GM19240 (cell line): ENCODE data around the gene SRCAP.
A peak's percentile ranks its signal among the peaks of the same experiment; 100 is the strongest.
"Not testable (repeated sequence)": the region's sequence is repeated elsewhere in the genome, so short reads cannot be mapped to it uniquely, and the experiment has no call there.

Source experiments
- DNase-seq: peaks from one replicate; pipeline ENCODE4 v3.0.0; 2011; ENCODE audit warnings: low spot score; ENCODE audit not compliant: insufficient read length

SRCAP gene

DNA sequence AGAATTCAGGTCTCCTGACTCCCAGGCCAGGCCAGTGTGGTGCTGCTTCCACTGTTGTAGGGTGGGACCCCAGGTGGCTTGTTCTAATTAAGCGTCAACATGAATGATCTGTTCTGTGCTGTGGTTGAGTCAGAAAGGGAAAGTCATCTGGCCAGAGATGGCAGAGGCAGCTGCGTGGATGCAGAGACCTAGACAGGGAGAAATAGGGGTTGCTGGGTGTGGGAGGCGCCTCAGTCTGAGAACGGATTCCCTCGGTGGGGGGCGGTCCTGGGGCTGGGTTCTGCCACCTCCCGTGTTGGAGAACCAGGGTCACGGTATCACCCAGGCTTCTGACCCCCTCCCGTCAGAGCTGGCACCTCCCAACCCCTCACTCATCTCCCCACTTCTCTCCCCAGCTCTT, 35.2 kb upstream of the SRCAP start:
- DNase-seq = no peak

DNA sequence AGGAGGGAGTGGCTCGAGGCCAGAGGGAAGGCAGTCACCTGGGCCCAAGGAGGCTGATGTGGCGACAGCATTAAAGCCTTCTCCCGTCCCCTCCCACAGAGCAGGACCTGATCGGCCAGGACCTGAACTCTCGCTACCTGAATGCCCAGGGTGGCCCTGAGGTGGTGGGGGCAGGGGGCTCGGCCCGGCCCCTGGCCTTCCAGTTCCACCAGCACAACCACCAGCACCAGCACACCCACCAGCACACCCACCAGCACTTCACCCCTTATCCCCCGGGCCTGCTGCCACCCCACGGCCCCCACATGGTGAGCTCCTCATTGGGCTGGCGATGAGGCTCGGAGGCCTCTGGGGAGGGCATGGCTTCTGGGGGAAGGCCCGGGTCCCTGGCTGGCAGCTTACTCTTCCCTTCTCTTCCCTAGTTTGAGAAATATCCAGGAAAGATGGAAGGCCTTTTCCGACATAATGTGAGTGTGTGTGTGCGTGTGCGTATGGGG, 34.3 kb upstream of the SRCAP start:
- no peak for DNase-seq

DNA sequence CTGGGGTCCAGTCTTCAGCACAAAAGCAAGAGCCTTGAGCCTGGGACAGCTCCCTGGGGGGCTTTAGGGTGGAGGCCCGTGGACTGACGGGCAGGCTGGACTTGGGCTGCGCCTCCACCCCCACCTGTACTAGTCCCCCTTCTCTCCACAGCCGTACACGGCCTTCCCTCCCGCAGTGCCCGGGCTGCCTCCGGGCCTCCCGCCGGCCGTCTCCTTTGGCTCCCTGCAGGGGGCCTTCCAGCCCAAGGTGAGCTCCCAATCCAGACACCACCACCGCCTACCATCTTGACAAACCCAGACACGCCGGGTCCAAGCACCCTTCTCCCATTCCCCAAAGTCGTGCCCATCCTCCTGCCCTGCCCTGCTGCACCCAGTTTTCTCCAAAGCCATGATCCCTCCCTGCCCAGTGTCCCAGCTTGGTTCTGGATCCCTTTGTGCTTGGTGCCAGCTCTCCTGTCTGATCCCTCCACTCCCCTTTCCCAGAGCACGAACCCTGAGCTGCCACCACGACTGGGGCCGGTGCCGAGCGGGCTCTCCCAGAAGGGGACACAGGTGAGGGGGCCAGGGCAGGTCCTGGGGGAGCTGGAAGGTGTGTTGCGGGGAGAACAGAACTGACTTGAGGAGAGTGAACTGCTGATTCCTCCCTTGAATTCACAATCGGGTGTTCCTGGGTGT, 33.7 kb upstream of the SRCAP start:
- DNase-seq = no peak

DNA sequence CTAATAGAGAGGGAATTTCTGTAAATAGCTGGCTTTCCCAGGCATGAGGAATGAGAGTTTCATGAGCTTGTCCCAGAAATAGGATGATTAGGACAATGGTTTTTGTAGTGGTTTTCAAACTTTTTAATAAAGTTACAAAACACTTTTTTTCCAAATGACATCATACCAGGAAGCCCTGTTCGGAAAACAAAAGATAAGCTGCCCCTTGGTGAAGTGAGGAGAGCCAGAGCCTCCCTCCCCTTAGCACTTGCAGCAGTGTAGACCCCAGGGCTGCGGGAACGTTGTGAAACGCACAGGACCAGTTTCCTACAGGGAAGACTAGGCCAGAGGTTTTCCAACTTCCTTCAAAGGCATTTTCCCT, 33.2 kb upstream of the SRCAP start:
- no peak for DNase-seq

DNA sequence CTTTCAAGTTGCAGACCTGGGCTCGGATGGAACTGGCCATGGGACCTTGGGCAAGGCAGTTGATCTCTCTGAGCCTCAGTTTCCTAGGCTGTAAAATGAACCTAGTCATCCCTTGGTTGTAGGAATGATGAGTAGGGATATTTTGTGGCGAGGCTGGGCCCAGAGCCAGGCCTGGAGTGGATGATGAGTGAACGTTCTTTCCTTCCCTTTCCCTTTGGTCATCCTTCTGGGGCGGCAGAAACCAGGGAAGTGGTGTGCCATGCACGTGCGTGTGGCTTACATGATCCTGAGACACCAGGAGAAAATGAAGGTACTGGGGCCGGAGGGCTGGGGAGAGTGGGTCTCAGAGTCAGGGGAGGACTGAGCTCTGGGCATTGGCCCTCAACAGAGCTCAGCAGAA, 32.3 kb upstream of the SRCAP start:
- DNase-seq = no peak

DNA sequence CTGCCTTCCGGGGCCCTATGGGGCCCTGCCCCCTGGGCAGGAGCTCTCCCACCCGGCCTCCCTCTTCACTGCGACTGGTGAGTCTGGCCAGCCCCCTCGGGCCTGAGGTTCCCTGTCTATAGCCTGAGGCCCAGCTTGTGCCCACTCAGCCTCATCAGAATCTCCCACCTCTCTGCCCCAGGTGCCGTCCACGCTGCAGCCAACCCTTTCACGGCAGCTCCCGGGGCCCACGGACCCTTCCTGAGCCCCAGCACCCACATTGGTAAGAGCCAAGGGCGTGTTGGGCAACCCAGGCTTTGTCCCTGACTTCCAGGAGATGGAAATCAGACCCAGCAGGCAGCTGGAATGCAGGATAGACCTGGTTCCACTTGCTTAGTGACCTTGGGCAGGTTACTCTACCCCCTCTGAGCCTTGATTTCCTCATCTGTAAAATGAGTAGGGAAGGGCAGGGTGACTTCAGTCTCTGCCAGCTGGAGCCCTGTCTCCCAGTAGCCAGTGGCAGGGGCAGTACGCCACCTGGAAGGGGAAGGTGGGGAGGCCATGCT, 31.5 kb upstream of the SRCAP start:
- DNase-seq = no peak

DNA sequence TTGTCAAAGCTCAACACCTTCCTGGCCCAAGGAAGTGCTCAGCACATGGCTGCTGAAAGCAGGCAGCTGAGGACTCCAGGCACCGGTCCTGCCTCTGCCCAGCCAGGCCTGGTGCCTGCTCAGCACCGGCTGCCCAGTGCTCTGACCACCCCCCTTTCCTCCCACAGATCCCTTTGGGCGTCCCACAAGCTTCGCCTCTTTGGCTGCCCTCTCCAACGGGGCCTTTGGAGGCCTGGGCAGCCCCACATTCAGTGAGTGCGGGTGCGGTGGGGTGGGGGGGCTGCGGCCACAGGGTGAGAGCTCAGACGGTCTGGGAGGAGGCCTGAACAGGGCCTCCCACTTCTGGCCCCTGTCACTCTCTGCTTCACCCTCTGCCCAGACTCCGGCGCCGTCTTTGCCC, 30.6 kb upstream of the SRCAP start:
- DNase-seq = no peak

DNA sequence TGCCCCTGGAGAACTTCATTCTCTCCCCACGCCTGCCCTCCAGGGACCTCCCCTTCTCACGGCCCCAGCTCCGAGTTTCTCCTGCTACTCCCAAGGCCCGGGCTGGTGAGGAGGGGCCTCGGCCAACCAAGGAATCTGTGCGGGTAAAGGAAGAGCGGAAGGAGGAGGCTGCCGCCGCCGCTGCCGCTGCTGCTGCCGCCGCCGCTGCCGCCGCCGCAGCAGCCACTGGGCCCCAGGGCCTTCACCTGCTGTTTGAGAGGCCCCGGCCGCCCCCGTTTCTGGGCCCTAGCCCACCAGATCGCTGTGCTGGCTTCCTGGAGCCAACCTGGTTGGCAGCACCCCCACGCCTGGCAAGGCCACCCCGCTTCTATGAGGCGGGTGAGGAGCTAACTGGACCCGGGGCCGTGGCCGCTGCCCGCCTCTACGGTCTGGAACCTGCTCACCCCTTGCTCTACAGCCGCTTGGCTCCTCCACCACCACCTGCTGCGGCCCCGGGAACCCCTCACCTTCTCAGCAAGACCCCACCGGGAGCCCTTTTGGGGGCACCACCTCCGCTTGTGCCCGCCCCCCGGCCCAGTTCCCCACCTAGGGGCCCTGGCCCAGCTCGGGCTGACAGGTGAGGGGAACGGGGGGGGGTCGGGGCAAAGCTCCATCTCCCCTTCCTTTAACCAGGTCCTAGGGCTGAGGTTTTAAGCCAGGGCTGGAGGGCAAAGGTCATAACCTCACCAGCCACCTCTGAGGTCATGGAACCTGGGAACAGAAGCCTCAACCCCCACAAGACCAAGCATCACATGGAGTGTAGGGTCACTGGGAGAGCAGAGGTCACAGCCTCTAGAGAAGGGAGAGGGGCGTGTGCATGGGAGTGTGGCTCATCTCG, 29.7 kb upstream of the SRCAP start:
- no peak for DNase-seq

DNA sequence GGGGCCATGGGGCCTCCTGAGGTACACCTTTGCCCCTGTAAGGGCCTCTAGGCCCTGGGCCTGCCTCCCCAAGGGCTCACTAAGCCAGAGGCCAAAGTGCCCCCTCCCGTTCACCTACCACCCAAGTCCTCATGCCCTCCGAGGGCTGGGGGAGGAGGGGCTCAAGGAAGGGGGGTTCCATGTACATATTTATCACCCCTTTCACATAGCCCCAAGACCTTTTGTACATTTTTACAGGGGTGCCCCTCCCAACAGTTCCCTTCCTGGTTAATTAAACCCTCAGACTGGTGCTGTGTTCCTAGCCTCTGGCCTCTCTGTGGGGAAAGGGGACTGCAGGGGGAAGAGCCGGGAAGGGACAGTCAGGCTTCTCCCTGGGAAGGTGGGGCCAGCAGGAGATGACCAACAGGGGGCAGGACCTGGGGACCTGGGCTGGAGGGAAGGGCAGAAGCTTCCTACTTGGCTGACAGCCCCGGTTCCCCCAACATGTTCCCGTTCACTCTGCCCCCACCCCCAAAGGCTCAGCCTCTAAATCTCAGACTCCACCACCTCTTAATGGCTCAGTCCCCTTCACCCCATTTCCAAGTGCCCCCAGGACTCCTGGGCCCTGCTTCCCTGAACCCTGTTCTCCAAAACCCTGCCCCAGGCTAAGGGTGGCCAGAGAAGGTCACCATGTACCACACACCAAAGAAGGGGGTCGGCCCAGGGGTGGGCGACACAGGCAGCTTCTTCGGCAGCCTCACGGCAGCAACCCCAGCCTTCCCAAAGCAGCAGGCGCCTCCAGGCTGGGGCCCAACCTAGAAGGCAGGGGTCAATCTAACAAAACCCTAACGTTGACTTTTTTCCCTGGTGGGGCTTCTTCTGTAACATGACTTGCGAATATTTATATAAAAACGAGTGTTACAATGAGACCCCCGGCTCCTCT, 28.8 kb upstream of the SRCAP start:
- DNase-seq = no peak

DNA sequence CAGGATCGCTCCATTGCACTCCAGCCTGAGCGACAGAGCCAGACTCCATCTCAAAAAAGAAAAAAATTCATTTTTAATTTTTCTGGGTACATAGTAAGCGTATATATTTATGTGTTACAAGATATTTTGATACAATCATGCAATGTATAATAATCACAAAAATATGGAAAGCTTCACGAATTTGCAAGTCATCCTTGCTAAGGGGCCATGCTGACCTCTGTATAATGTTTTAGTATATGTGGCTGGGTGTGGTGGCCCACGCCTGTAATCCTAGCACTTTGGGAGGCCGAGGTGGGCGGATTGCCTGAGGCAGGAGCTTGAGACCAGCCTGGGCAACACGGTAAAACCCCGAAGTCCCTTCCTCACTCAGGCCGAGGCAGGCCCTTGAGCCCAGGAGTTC, 23.8 kb upstream of the SRCAP start:
- DNase-seq = no peak

DNA sequence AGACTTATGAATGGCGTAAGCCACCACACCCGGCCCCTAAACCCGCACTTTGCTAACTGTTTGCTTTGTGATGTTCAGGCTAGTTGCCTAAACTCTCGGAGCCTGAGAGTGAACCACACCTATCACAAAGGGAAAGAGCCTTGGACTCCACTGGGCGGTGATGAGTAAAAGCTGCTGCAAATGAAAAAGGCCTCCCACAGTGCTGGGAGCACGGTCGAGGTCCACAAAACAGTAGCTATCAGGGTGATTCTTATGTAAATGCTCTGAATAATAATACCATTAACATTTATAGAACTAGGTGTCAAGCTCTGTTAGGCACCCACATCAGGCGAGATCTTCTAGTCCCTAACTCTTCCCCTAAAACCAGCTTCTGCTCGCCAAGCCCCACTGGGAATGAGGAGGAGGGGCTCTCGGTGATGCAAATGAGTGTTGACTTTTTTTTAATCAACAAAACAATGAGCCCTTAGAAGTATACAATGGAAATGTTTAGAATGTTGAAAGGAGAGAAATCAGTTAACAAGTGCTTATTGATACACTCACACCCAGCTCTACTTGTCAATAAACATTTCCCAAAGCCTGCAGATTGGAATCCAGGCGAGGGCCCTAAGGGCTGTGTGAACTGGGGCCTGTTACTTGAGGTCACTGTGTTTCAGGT, 20.9 kb upstream of the SRCAP start:
- no peak for DNase-seq

DNA sequence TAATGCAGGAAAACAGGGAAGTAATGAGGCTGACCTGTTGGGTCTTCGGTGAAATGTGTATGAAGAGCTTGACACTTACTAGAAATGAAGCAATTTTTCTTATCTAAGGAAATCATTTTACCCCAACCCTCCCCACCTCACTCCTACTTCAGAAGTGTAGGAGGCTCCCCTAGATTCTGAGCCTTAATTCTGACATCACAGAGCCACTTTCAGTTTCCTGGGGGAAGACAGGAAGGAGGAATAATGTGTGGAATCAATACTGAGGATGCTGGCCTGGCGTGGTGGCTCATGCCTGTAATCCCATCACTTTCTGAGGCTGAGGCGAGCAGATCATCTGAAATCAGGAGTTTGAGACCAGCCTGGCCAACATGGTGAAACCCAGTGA, 20.4 kb upstream of the SRCAP start:
- no peak for DNase-seq

DNA sequence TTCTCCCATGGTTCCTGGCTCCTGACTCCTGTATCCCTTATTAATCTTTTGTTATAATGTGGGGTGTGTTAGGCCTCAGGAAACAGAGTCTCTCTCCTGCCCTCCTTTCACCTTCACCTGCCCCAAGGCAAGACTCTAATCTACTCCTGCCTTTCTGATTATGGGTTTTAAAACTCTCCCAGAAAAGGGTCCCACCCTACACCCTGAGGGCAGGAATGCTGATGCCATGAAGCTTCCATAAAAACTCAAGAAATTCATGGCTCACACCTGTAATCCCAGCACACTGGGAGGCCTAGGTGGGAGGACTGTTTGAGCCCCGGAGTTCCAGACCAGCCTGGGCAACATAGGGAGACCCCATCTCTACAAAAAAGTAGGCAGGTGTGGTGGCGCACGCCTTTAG, 18.6 kb upstream of the SRCAP start:
- DNase-seq = no peak

DNA sequence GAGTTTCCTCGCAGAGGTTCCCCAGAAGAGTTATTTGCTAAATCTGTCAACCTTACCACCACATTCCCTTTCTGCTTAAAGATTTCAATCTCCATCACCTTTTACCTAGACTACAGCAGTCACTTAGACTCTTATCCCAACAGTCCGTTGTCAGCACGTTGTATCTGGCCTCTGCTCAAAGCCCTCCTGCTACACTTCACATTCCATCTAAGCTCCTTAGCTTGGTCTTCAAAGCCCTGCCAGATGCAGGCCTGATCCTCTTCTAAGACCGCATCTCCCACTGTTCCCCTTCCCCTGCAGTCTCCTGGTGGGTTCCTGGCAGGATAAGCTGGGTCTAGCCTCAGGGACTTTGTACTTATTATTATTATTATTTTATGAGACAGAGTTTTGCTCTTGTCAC, 10.3 kb upstream of the SRCAP start:
- DNase-seq = no peak

DNA sequence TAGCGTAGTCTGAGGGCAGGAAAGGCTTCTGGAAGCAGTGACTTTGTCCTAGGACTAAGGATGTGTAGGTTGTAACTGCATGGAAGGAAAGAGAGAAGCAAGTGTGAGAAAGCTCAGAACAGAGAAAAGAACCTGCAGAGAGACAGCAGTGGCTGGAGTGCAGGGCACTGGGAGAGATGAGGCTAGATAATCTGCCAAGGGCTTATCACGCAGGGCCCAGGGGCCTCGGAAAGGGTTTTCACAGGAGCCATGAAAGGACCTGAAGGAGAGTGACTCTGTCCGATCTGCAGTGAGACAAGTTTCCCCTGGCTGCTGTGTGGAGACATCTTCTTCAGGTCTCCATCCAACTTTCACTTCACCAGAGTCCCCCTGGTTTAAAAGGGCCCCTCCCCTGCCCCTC, 7.1 kb upstream of the SRCAP start:
- DNase-seq = no peak

DNA sequence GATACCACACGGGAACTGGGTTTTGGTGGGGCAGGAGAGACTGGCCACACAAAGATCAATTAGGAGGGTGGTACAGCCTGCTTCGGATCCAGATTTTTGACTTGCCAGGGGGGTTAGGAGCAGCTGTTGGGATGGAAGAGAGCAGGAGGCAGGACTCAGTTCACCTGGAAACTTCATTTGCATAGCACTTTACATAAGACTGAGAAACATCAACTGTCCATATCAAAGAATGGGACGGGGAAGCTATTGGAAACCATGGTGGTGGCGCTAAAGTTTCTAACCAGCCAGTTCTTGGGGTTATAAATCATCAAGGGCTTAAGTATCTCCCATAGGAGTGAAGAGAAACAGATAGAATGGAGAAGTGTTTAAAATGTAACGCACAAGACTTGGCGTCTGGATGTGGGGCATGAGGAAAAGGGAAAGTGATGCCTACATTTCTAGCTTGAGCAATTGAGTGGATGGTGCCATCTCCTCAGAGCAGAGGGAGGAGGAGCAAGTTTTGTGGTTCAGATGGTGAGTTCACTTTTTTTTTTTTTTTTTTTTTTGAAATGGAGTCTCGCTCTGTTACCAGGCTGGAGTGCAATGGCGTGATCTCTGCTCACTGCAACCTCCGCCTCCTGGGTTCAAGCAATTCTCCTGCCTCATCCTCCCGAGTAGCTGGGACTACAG, 6.4 kb upstream of the SRCAP start:
- no peak for DNase-seq

DNA sequence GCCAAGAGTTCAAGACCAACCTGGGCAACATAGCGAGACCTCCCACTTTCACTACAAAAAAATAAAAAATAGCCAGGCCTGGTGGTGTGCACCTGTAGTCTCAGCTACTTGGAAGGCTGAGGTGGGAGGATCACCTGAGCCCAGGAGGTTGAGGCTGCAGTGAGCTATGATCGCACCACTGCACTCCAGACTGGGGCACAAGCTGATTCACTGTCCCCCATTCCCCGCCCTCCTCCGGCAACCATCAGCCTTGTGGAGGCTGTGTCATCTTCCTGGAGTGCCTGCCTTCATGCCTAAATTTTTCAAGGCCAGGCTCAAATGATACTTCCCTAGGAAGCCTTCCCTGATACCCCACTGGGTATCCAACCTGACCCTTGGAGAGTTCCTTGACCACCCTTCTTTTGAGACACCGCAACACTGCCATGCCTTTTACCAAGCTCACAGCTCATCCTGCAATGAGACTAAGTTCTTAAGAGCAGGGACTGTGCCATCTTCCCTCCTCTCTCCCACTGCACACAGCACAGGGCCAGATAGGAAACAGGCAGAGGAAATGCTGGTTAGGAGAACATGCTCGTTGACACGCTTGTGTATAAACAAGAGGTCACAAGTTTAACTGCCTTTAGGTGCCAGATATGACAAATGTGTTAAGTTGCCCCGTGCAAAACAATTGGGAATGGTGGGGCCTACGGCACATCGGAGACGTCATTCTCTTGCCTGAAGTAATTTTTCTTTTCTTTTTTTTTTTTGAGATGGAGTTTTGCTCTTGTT, 3.9 kb upstream of the SRCAP start:
- DNase-seq = no peak

DNA sequence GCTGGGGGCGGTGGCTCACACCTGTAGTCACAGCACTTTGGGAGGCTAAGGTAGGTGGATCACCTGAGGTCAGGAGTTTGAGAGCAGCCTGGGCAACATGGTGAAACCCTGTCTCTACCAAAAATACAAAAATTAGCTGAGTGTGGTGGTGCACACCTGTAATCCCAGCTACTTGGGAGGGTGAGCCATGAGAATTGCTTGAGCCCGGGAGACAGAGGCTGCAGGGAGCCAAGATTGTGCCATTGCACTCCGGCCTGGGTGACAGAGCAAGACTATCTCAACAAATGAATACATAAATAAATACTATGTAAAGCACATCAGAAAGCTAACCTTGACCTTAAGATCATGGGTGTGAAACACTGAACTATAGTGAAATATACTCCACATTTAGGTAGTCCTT, 2.3 kb upstream of the SRCAP start:
- DNase-seq = not testable (repeated sequence)

DNA sequence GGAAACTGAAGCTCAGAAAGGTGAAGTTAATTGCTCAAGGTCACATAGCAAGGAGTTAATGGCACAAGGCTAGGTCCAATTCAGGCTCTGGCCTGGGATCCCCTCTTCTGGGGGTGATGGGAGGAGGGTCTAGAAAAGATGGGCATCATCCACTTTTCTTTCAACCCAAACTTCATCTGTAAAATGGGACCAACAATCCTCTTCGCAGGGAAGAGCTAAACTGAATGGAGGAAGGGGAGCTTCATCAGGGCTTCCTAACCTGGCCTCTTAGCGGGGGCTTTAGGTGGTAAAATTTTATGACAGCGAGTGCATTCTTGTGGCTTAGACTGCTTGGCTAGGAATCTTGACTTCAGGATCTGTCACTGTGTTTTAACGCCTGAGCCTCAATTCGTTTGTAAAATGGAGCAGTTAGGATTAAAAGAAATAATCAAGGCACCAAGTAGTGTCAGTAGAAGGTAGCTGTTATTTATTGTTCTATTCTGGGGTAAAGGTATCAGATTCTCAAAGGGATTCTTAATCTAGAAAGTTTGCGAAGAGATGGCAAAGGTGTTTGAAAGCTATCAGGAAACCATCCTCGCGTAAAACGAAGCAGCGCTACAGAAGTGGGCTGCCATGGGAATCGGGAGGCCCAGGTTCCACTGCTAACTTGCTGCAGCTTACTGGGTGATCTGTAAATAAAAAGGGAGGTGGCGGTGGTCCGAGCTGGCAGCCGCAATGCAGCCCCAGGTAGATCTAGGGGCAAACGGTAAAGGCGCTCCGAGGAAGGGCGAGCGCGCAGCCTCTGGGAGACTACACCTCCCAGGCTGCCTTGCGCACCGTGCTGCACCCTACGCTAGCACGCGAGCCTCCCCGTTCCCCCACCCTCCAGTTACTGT, 1.5 kb upstream of the SRCAP start:
- peak; percentile 94 for DNase-seq
